Measurements from ENCODE around the gene BDKRB1.

GRCh38 chr14:96274122-96274521, 18.1 kb downstream of the BDKRB1 start:
- no peak for TF ChIP-seq CTCF (IDR thresholded peaks at IDR 0.05)
- no peak for TF ChIP-seq POLR2A (IDR thresholded peaks at IDR 0.05)

All from tibial nerve (tissue), 3 donors.